ENCODE results near the gene TAS2R50.
"Not testable (repeated sequence)": the region's sequence is repeated elsewhere in the genome, so short reads cannot be mapped to it uniquely, and the experiment has no call there.

Gene TAS2R50

GRCh38 chr12:10986812-10987211 is at the start of gene TAS2R50:
TAS2R50 (minus strand) TSS chr12:10986912; CDS start chr12:10986860, 52 bp downstream.
- DNase-seq, result no peak

- DNase-seq, result not testable (repeated sequence)
These were observed 47.2 kb upstream of the TAS2R50 start for GRCh38 chr12:11033959-11034358.

GRCh38 chr12:11031307-11031706 is 44.6 kb upstream of the TAS2R50 start, which contains the start of gene TAS2R31:
TAS2R31 (minus strand) TSS chr12:11031407; CDS start chr12:11031335, 72 bp downstream.
- no peak for DNase-seq

- no peak for DNase-seq
These were observed 39.4 kb upstream of the TAS2R50 start for GRCh38 chr12:11026118-11026517.

GRCh38 chr12:11023387-11023786 is 36.7 kb upstream of the TAS2R50 start:
- DNase-seq, result no peak

- no peak for DNase-seq
These were observed 35.8 kb upstream of the TAS2R50 start, which contains the start of gene TAS2R19 for GRCh38 chr12:11022520-11022919. TAS2R19 (minus strand) TSS chr12:11022620; CDS start chr12:11022571, 49 bp downstream.

GRCh38 chr12:11016937-11017336 is 30.2 kb upstream of the TAS2R50 start:
- DNase-seq, result no peak

GRCh38 chr12:11015775-11016430 is 29.2 kb upstream of the TAS2R50 start:
- no peak for DNase-seq

GRCh38 chr12:11014234-11014633 is 27.5 kb upstream of the TAS2R50 start:
- no peak for DNase-seq

GRCh38 chr12:11007608-11008007 is 20.9 kb upstream of the TAS2R50 start:
- no peak for DNase-seq

GRCh38 chr12:10998204-10998603 is 11.5 kb upstream of the TAS2R50 start, which contains the start of gene TAS2R20:
TAS2R20 (minus strand) TSS chr12:10998304; CDS start chr12:10997875, 429 bp downstream.
- no peak for DNase-seq

GRCh38 chr12:10994307-10994706 is 7.6 kb upstream of the TAS2R50 start:
- DNase-seq, result no peak

GRCh38 chr12:10989107-10989506 is 2.4 kb upstream of the TAS2R50 start:
- DNase-seq, result no peak

- no peak for DNase-seq
These were observed 4.5 kb downstream of the TAS2R50 start for GRCh38 chr12:10982244-10982643.

GRCh38 chr12:10974965-10975364 is 11.7 kb downstream of the TAS2R50 start:
- no peak for DNase-seq

- DNase-seq, result no peak
These were observed 17.8 kb downstream of the TAS2R50 start for GRCh38 chr12:10968765-10969456.

- DNase-seq, result no peak
These were observed 19.3 kb downstream of the TAS2R50 start for GRCh38 chr12:10967409-10967808.

- no peak for DNase-seq
These were observed 20.4 kb downstream of the TAS2R50 start for GRCh38 chr12:10966314-10966713.

- DNase-seq, result no peak
These were observed 21.2 kb downstream of the TAS2R50 start for GRCh38 chr12:10965476-10965875.

GRCh38 chr12:10960211-10960610 is 26.5 kb downstream of the TAS2R50 start:
- DNase-seq, result no peak

- no peak for DNase-seq
These were observed 26.9 kb downstream of the TAS2R50 start for GRCh38 chr12:10959804-10960203.

GRCh38 chr12:10957741-10958140 is 29.0 kb downstream of the TAS2R50 start:
- no peak for DNase-seq

- DNase-seq, result no peak
These were observed 30.6 kb downstream of the TAS2R50 start for GRCh38 chr12:10956085-10956484.

- no peak for DNase-seq
These were observed 34.1 kb downstream of the TAS2R50 start for GRCh38 chr12:10952645-10953044.

Data from femur (tissue), 1 donor.